Mucosa of descending colon (tissue), 3 donors: ENCODE measurements around the gene GABBR2. TPM values are rescaled to one million over a fixed set of nuclear protein-coding genes. Genes with fewer than 3 reads are reported as not detected.

Experiments used
- ATAC-seq: fragments of 200-7000 bp; cut with Tn5 transposase; one replicate; pipeline ENCODE4 v1.9.1; 2020; ENCODE audit warnings: mild to moderate bottlenecking, moderate library complexity
- DNase-seq, 3 donors: peaks; one replicate each; pipeline ENCODE4 v3.0.0-alpha.2; 2020
- H3K36me3 ChIP-seq: fragments of 200-600 bp; one replicate; pipeline ENCODE4 v1.8.0; 2021; ENCODE audit warnings: low read depth, mild to moderate bottlenecking
- H3K4me1 ChIP-seq: fragments of 200-600 bp; one replicate; pipeline ENCODE4 v1.8.0; 2021; ENCODE audit warnings: low read depth, mild to moderate bottlenecking
- H3K4me3 ChIP-seq: fragments of 200-600 bp; one replicate; pipeline ENCODE4 v1.8.0; 2021; ENCODE audit warnings: mild to moderate bottlenecking
- H3K9me3 ChIP-seq: fragments of 200-600 bp; one replicate; pipeline ENCODE4 v1.8.0; 2021; ENCODE audit warnings: mild to moderate bottlenecking
- intact Hi-C, 2 donors: fragments of 100-400 bp; cut with DNase I in 1 of 2; cut with micrococcal nuclease in 1 of 2; formaldehyde crosslinking; loops; one replicate each; pipeline versions ENCODE4 v1.11.0 to v1.11.1; 2022; cut with DNase I, micrococcal nuclease
- total RNA-seq, 3 donors: library from RNA; stranded (reverse); fragmentation: NEBNext Ultra II Directional in 2 of 3; extraction: Animal tissue kit (Norgen Biotek cat#: 25700) in 2 of 3; gene quantifications; one replicate each; pipeline versions ENCODE4 v1.2.1 to v1.2.4, GENCODE V29; 2021 to 2023
- TF ChIP-seq, protein P1 (sequence below): fragments of 200-600 bp; IDR thresholded peaks from one replicate; pipeline ENCODE4 v1.8.0; 2022; ENCODE audit warnings: antibody characterized with exemption, mild to moderate bottlenecking
- donor health status: DM: no; HTN: no; CAD: no; lungs with moderate emphysema.
- donor health status: DM: no; HTN: no; CAD: no.
- donor health status: DM: no; HTN: yes; CAD: no.

Gene GABBR2
- total RNA-seq, 3 donors from 2014 or later, result 0.35 TPM; not detected in 2

DNA sequence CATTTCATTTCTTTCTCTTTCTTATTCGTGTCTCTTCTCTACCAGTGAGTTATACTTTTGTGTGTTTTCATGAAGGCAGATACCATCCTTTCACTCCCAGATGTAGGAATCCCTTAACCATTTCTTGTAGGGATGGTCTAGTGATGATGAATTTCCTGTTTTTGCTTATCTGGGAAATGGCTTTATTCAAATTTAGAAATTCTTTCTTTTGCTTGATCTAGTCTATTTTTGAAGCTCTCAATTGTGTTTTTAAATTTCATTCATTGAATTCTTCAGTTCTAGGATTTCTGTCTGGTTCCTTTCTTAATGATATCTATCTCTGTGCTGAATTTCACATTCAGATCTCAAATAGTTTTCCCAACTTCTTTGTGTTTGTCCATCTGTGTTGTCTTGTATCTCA lies 357.4 kb downstream of the GABBR2 start:
- H3K36me3 ChIP-seq, result no peaks in the 10 kb centered on the region
- H3K4me3 ChIP-seq, result no peak overlapping the region
- TF ChIP-seq, protein P1, sequence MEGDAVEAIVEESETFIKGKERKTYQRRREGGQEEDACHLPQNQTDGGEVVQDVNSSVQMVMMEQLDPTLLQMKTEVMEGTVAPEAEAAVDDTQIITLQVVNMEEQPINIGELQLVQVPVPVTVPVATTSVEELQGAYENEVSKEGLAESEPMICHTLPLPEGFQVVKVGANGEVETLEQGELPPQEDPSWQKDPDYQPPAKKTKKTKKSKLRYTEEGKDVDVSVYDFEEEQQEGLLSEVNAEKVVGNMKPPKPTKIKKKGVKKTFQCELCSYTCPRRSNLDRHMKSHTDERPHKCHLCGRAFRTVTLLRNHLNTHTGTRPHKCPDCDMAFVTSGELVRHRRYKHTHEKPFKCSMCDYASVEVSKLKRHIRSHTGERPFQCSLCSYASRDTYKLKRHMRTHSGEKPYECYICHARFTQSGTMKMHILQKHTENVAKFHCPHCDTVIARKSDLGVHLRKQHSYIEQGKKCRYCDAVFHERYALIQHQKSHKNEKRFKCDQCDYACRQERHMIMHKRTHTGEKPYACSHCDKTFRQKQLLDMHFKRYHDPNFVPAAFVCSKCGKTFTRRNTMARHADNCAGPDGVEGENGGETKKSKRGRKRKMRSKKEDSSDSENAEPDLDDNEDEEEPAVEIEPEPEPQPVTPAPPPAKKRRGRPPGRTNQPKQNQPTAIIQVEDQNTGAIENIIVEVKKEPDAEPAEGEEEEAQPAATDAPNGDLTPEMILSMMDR, result no peak
- no peaks in the 10 kb centered on the region for H3K9me3 ChIP-seq
- ATAC-seq (no peak), DNase-seq (no peak)
- no peaks in the 10 kb centered on the region for H3K4me1 ChIP-seq
- intact Hi-C loops, result no loop called here

DNA sequence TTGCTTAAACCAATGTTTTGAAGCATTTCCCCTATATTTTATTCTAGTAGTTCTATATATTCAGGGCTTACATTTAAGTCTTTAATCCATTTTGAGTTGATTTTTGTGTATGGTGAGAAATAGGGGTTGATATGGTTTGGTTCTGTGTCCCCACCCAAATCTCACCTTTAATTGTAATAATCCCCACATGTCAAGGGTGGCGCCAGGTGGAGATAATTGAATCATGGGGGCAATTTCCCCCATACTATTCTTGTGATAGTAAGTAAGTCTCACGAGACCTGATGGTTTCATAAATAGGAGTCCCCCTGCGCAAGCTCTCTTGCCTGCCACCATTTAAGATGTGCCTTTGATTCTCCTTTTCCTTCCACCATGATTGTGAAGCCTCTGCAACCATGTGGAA lies 361.1 kb downstream of the GABBR2 start:
- TF ChIP-seq, protein P1, result no peak
- intact Hi-C loops, result no loop called here
- H3K4me1 ChIP-seq, result no peaks in the 10 kb centered on the region
- DNase-seq (no peak), ATAC-seq (no peak)
- no peaks in the 10 kb centered on the region for H3K36me3 ChIP-seq
- H3K9me3 ChIP-seq, result no peaks in the 10 kb centered on the region
- no peak overlapping the region for H3K4me3 ChIP-seq

DNA sequence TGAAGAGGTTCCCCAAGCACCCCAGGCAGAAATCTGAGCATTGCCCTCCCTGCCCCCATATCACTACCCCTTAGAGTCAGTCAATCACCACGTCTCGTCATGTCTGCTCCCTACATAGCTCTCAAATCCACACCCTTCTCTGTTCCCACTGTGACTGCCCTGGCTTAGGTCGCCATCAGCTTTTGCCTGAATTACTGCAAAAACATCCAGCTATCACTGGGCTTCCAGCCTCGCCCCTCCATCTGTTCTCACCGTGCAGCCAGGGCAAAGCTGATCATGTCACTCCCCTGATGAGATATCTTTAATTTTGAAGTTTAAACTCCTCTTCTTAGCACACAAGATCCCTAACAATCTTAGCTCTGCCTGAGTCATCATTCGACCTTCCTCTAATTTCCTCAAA lies 363.7 kb downstream of the GABBR2 start:
- H3K36me3 ChIP-seq, result no peaks in the 10 kb centered on the region
- H3K4me1 ChIP-seq, result no peaks in the 10 kb centered on the region
- H3K9me3 ChIP-seq, result no peaks in the 10 kb centered on the region
- DNase-seq, result no peak
- no peak overlapping the region for H3K4me3 ChIP-seq
- ATAC-seq, result no peak
- intact Hi-C loops, result no loop called here
- TF ChIP-seq, protein P1, result no peak

DNA sequence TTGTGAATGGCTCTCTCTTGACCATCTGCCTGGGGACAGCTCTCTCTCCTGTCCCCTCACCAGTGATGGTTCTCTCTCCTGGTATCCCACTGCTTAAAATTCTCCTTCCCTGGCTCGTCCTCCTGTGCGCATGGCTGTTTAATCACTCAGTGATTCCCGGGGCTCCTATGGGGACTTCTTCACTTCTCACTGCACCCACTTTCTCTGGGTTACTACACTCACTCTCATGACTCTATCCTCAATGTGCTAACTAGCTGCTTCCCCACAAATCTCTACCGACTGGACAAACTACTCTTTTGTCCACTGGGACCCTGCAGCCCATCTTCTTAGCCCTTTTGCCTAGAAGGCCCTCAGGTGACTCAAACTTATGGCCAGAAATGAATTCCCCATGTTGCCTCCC lies 364.2 kb downstream of the GABBR2 start:
- Histone ChIP-seq H3K9me3 (no peaks in the 10 kb centered on the region), H3K36me3 (no peaks in the 10 kb centered on the region), H3K4me1 (no peaks in the 10 kb centered on the region), H3K4me3 (no peak overlapping the region)
- no peak for ATAC-seq
- TF ChIP-seq, protein P1, result no peak
- DNase-seq, result no peak
- intact Hi-C loops, result no loop called here

DNA sequence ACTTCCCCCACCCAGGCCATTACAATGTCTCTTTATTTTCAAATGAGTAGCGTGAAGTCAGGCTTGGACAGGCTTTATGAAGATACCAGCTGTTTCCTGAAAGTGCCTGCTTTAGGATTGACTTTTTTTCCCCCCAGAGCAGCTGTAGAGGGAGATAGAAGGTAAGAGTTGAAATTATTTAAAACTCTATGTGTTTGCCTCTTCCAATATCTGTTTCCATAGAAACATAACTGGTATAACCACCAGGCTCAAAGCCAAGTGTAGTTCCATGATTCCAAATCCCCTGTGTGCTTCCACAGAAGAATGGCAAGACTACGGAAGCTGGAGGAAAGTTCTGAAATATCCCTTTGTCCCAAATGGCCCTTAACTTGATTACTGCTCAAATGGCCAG lies 365.9 kb downstream of the GABBR2 start:
- Histone ChIP-seq H3K9me3 (no peaks in the 10 kb centered on the region), H3K4me3 (no peak overlapping the region), H3K4me1 (no peaks in the 10 kb centered on the region), H3K36me3 (no peaks in the 10 kb centered on the region)
- TF ChIP-seq, protein P1, result no peak
- DNase-seq (no peak), ATAC-seq (no peak)
- intact Hi-C loops, result no loop called here
